Heart right ventricle (tissue), 16 donors: ENCODE measurements around the gene PPIG. TPM values are rescaled to one million over a fixed set of nuclear protein-coding genes. Genes with fewer than 3 reads are reported as not detected.

Experiments used
- ATAC-seq, 8 donors: fragments of 200-7000 bp; cut with Tn5 transposase; one replicate each; pipeline ENCODE4 v1.9.1; 2020; ENCODE audit warnings: mild to moderate bottlenecking in 8 of 8, moderate library complexity in 8 of 8, moderate number of reproducible peaks in 1 of 8
- DNase-seq, 2 donors: peaks; one replicate each; pipeline ENCODE4 v3.0.0-alpha.2; 2020
- H3K27ac ChIP-seq, 10 donors: fragments of 200-600 bp; sonication (generic) in 2 of 10; one replicate each; pipeline versions ENCODE4 v1.5.0 to v1.8.0; 2020 to 2022; ENCODE audit warnings: mild to moderate bottlenecking in 3 of 10
- H3K27me3 ChIP-seq, 7 donors: fragments of 200-600 bp; one replicate each; pipeline ENCODE4 v1.8.0; 2021 to 2022; ENCODE audit warnings: mild to moderate bottlenecking in 2 of 7
- H3K36me3 ChIP-seq, 9 donors: fragments of 200-600 bp; sonication (generic) in 1 of 9; one replicate each; pipeline versions ENCODE4 v1.5.0 to v1.8.0; 2020 to 2022; ENCODE audit warnings: mild to moderate bottlenecking in 2 of 9
- H3K4me1 ChIP-seq, 9 donors: fragments of 200-600 bp; sonication (generic) in 1 of 9; one replicate each; pipeline versions ENCODE4 v1.5.0 to v1.8.0; 2020 to 2022; ENCODE audit warnings: mild to moderate bottlenecking in 4 of 9
- H3K4me3 ChIP-seq, 10 donors: fragments of 200-600 bp; sonication (generic) in 2 of 10; one replicate each; pipeline versions ENCODE4 v1.5.0 to v1.8.0; 2020 to 2022; ENCODE audit warnings: mild to moderate bottlenecking in 7 of 10, moderate library complexity in 2 of 10
- H3K9me3 ChIP-seq, 11 donors: fragments of 200-600 bp in 10 of 11; sonication (generic) in 2 of 11; one replicate each; pipeline versions ENCODE4 v1.5.0 to v1.8.0; 2013 to 2022; ENCODE audit warnings: mild to moderate bottlenecking in 2 of 11, control low read depth in 1 of 11, moderate library complexity in 1 of 11
- CTCF ChIP-seq, 9 donors: fragments of 200-600 bp; sonication (generic) in 2 of 9; IDR thresholded peaks; one replicate each; pipeline versions ENCODE4 v1.5.0 to v1.8.0; 2021 to 2022; ENCODE audit warnings: antibody characterized with exemption in 9 of 9, mild to moderate bottlenecking in 5 of 9, moderate library complexity in 1 of 9
- WGBS, 2 donors: extraction: QIAGEN DNeasy Blood & Tissue Kit; methylation state at CpG; one replicate each; pipeline ENCODE4 v1.1.7; 2013; ENCODE audit warnings: inconsistent platforms in 1 of 2; 5-methylcytosine and 5-hydroxymethylcytosine counted together
- intact Hi-C, 10 donors: fragments of 100-400 bp; cut with DNase I; formaldehyde crosslinking; loops; one replicate each; pipeline versions ENCODE4 v1.11.1 to v1.14.2; 2022
- polyA plus RNA-seq, 2 donors: library from polyadenylated mRNA; stranded (reverse); fragments of 200-250 nt; gene quantifications; one replicate each; pipeline ENCODE4 v1.2.3, GENCODE V29; 2013
- total RNA-seq, 10 donors: library from RNA; stranded (reverse); fragmentation: NEBNext Ultra II Directional in 3 of 10; extraction: Animal tissue kit (Norgen Biotek cat#: 25700) in 3 of 10; gene quantifications; one replicate each; pipeline versions ENCODE4 v1.2.1 to v1.2.4, GENCODE V29; 2021 to 2023
- donor health status: Arrhythmogenic right ventricular cardiomyopathy.
- donor health status: ischemic (EF 13 %, LVEDD 7.1; RV severe dilation, severe dysfunction).
- donor health status: healthy with polysubstance abuse.
- donor health status: DM: no; HTN: yes; CAD: no.
- donor health status: DM: no; HTN: no; CAD: no.
- donor health status: ischemic (EF 25% LVEDD 6.9; RV normal size, moderate dysfunction).
- donor health status: ischemic (EF 25% LVEDD 5.7; RV mildly dilated, moderate dysfunction).
- donor health status: healthy.
- donor health status: DM: yes; HTN: yes; CAD: no.
- donor health status: Ischemic cardiomyopathy.
- donor health status: ischemic (EF 35%, LVEDD 5.7; RV mildly dilated, moderate dysfunction).
- donor health status: nonischemic (EF 11% LVEDD 7.7; RV severe dilation, severe dysfunction).
- donor health status: DM: yes; HTN: yes; CAD: no.
- donor health status: PGD.
- donor health status: ischemic (EF 29% LVEDD 5.4; RV normal size, mild dysfunction).
- donor health status: nonischemic (EF 23%, LVEDD 6.1; RV moderate dilation, normal function).

The PPIG gene
- total and polyA plus RNA-seq, 12 donors, result 15.6 to 94.5 (median 40.9) TPM

- H3K4me1 ChIP-seq, result no peaks in the 10 kb centered on the region
- H3K27ac ChIP-seq, result no peak overlapping the region
- no peaks in the 10 kb centered on the region for H3K9me3 ChIP-seq
- no peaks in the 10 kb centered on the region for H3K27me3 ChIP-seq
- no peak overlapping the region for H3K4me3 ChIP-seq
- TF ChIP-seq CTCF (IDR thresholded peaks at IDR 0.05), result no peak
- H3K36me3 ChIP-seq, result peaks cover 0 to 80% (median 44%) of the 10 kb centered on the region in 9 donors
- intact Hi-C loops, result no loop called here
- WGBS, 2 donors, result 96 to 99% methylated on average over 3 of the region's 3 CpGs
- no peak for DNase-seq
- no peak for ATAC-seq
These were observed 53.5 kb downstream of the PPIG start for GRCh38 chr2:169637620-169638019.

- no peaks in the 10 kb centered on the region for H3K27me3 ChIP-seq
- H3K4me3 ChIP-seq, result no peak overlapping the region
- DNase-seq, result no peak
- H3K36me3 ChIP-seq, result peaks cover 0 to 55% (median 27%) of the 10 kb centered on the region in 9 donors
- no peaks in the 10 kb centered on the region for H3K4me1 ChIP-seq
- H3K27ac ChIP-seq, result no peak overlapping the region
- ATAC-seq, result no peak
- no peak for TF ChIP-seq CTCF (IDR thresholded peaks at IDR 0.05)
- intact Hi-C loops, result no loop called here
- H3K9me3 ChIP-seq, result no peaks in the 10 kb centered on the region
- WGBS, 2 donors, result 93 to 96% methylated on average over 2 of the region's 2 CpGs
These were observed 56.0 kb downstream of the PPIG start for GRCh38 chr2:169640104-169640503.

GRCh38 chr2:169641464-169641863 lies 57.3 kb downstream of the PPIG start:
- no peaks in the 10 kb centered on the region for H3K4me1 ChIP-seq
- WGBS, 2 donors, result 98% methylated on average over 2 of the region's 2 CpGs
- intact Hi-C loops, result no loop called here
- ATAC-seq, result no peak
- H3K27me3 ChIP-seq, result no peaks in the 10 kb centered on the region
- no peaks in the 10 kb centered on the region for H3K9me3 ChIP-seq
- no peak for TF ChIP-seq CTCF (IDR thresholded peaks at IDR 0.05)
- H3K4me3 ChIP-seq, result no peak overlapping the region
- peaks cover 0 to 41% (median 15%) of the 10 kb centered on the region in 9 donors for H3K36me3 ChIP-seq
- DNase-seq, result no peak
- no peak overlapping the region for H3K27ac ChIP-seq

GRCh38 chr2:169644173-169644572 lies 60.0 kb downstream of the PPIG start:
- 38 to 50% methylated on average over 3 of the region's 3 CpGs for WGBS, 2 donors
- H3K4me3 ChIP-seq, result no peak overlapping the region
- H3K36me3 ChIP-seq, result peaks cover 0 to 16% (median 0%) of the 10 kb centered on the region in 9 donors
- H3K27me3 ChIP-seq, result no peaks in the 10 kb centered on the region
- H3K9me3 ChIP-seq, result no peaks in the 10 kb centered on the region
- no peak overlapping the region for H3K27ac ChIP-seq
- TF ChIP-seq CTCF (IDR thresholded peaks at IDR 0.05), result no peak
- no peak for DNase-seq
- no peaks in the 10 kb centered on the region for H3K4me1 ChIP-seq
- ATAC-seq, result no peak
- intact Hi-C loops, result no loop called here
